Measurements from ENCODE around the gene SPO11.

DNA sequence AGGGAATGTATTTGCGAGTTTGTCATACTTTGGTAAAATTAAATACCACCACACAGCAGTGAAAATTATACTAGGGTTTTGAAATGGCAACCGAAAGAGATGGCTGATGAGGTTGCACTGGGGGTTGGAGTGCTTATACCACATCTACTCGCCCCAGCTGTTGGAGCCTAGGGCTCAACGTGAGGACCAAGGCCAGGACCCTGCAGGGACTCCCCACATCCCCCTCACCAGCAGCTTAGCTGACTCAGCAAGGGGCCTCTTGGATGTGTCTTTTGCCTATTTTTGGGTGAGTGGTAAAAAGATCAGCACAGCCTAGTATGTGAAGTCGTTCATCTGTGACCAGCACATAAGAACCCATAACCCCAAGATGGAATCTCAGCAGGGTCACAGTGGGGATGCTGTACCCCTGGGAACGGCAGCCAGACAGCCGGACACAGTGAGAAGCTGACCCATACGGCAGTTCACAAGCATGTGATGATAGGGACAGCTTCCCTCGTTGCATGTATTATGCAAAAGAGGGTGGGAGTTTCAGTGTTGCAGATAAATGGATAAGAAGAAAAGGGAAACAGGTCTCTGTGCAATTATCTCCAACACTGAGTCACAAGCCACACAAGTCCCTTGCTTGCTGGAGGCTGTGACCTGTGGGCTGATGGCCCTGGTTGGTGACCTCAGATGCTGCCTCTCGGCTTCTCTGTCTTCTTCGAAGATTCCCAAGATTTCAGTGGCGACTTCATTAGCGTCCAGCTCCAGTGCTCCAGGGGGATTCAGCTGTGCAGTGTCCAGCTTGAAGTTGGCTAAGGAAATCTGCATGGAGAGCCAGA lies 20.9 kb upstream of the SPO11 start:
- TF ChIP-seq CTCF (conservative IDR thresholded peaks at IDR 0.05): no peak
- TF ChIP-seq EZH2 (IDR thresholded peaks at IDR 0.05; ENCODE audit: low read depth): no peak
